Activated T-cell treated with anti-CD3 and anti-CD28 coated beads, Interleukin-2, amount 50 U/mL, for 48 hours (primary cell): ENCODE results near the gene LRRC34.

Experiments
- DNase-seq, 2 experiments: peaks; one replicate each; pipeline ENCODE4 v3.0.0-alpha.2; 2020

Gene LRRC34

DNA sequence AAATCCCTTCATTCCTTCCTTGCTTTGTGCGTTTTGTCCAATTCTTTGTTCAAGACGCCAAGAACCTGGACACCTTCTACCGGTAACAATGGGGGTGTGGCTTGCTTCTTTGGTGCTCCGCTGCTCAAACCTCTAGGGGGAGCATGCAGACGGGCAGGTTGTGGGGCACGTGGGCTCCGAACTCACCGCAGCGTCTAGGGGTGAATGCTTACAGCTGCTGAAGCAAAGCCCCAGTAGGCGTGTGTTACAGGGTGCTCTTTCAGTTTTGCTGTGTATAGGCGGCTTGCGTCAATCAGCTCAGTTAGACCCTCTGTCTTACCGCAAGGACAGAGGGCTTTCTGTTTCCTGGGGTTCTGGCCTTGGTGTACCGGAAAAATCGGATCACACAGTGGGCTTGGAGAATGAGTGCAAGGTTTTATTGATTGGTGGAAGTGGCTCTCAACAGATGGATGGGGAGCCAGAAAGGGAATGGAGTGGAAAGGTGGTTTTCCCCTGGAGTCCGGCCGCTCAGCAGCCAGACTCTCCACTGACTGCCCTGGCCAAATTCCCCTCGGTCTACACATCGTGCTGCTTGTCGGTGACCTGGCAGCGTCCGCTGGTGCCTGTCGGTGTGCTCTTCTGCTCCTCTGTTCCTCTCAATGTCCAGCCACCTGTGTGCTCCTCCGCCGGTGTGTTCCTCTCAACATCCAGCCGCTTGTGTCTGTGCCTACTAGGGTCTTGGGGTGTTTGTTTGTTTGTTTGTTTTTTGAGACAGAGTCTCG, 1.2 kb upstream of the LRRC34 start:
- peak; percentile 82 to 85 for DNase-seq

DNA sequence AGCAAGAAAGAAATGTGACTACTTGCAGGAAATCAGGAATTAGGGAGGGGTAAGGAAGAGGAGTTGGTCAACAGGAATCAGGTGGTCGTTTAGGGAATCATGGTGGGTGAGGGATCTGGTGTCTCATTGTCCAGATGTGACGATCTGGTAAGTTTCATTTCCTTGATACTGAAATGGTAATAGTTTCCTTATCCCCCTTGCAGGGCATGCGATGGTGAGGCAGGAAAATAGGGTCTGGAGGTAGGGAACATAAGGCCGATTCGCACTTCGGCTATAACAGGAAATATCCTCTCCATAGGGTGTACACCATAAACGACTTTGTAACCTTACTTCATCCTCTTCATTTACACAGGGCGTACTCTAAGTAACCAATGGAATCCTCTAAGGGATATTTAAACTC, 574 bp upstream of the LRRC34 start:
- no peak for DNase-seq

DNA sequence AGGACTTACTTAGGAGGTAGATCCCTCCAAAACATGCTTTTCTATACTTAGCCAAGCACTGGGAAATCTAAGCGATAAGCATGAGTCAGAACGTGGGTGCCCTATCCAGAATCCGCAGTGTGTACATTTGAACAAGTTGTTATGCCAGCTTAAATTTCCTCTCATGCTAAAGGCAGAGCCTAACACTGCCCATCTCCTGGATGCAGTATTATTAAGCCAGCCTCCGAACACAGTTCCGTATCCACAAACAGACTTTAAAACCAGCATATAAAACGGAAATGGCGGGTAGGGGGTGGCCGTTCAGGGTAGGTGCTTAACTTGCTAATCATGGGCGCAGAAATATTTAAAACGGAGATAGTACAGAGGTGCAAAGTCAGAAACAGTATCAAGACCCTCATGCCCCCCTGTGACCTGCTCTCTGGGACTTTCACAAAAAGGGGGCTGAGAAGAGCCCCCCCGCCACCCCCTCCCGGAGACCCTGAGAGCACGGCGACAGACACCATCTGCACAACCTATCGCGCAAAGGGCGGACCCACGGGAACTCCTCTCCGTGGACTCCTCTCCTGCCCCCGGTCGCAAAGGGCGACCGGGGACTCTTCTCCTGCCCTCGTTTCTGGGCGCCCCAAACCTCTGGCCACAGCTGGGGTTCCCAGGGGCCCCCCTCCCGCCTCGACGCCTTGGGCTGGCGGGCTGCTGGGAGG, 923 bp downstream of the LRRC34 start:
- peak; percentile 29 to 37 for DNase-seq

DNA sequence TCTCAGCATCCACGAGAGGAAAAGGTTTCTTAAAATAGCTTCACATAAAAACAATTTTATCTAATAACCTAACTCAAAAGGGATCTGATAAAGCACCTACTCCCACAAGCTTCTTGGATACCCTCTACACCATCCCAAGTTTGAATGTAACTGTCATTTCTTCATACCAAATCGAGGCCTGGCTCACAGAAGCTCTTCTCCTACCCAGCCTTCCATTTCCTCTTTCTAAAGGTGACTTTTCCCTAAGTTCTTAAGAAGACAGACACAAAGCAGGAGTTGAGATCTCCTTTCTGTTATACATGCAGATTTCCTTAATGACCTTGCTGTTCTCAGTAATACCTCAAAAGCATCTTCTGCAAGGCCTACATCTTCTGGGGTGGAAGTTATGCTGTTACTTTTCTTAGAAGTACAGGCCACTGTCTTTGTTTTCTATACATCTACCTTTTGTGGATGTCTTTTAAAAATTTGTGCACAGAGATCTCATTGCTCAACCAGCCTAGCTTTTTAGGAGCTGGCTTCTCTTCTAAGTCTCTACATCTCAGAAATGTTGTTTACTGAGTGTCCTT, 3.4 kb downstream of the LRRC34 start:
- no peak for DNase-seq

DNA sequence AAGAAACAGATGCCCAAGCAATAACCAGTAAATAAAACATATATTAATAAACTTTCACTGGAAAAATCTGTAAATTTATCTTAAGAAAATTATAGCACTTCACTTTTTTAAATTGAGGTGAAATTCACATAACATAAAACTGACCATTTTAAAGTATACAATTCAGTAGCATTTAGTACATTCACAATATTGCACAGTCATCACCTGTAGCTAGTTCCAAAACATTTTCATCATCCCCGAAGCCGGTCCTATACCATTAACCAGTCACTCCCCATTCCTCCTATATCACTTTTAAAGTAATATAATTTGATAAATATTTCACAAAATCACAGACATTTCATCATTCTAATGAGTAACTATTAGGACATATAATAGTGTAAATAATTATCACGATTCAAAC, 8.0 kb downstream of the LRRC34 start:
- no peak for DNase-seq

DNA sequence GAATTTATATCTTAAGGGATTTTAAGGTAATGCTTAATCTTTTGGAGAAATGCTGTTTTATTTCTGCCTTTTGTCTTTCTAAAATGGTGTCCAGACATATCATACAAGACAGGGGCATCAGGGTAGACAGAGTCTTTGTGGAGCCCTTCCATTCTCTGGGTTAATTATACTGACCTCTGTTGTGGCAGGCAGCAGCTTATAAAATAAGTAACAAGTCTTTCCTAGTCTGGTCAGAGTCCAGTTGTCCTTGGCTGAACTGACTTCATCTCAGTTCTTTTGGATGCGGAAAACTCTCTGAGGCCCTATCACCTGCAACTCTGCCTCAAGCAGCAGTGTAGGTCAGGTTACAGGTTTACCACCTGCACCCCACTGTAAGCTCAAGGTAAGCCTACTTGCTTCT, 20.3 kb downstream of the LRRC34 start:
- no peak for DNase-seq

DNA sequence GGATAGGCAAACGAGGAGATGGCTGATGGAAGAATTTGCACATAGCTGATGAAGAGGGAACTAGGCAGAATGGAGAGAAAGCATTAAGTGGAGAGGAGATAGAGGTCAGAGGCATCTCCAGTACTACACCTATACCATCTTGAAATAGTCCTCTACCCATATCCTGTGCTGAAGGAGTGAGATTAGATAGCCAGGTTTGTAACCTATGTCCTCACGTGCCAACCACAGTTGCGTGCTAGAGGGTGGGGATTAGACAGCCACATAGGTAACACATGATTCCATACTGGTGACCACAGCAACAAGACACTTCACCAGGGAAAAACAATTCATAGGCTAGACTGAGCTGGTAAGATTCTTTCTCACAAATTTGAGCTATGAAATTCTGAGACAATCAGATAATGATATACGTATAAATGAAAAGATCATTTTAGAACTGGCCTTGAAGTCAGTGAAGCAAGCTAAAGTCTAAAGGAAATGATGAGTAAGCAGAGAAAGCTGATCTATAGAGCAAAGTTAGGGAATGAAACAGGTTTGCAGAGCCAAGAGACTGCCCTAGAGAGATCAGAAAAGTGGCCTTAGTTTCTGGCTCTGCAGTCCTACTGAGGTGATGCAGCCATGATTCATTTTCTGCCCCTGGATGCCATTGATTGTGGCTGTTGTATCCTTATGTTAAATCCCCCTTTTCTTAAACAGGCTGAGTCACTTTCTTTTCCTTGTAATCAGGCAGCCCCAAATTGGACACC, 21.8 kb downstream of the LRRC34 start:
- no peak for DNase-seq

DNA sequence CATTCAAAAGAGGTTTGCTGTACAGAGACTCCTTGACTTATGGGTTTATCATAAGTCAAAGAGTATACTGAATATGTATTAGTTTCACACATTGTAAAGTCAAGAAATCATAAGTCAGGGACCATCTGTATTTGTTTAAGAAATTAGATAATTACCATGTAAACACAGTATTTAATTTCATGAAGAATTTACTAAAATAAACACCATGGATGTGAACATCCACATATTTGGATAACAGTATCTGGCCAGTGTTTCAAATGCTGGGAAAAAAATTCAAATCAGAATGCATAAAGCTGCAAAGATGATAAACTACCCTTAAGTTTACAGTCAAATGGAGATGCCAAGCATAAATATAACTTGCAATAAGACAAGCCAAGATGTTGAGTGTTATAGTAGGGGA, 22.5 kb downstream of the LRRC34 start:
- DNase-seq, result no peak

DNA sequence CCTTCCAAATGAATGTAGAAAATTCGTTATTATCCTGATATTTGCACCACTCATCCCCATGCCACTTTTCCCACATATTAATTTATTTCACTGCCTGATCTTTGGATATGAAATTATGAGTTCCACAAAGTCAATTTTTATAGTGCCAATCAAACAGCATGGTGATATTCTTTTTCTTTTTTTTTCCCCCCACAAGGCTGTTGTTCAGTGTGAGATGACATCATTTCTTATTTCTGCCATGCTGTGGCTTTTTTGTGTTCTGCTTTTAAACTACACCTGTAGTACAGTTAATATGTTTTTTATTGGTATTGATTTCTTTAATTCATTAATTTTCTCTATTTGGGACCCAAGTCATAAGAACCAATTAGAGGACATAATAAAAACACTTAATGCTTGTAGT, 24.9 kb downstream of the LRRC34 start:
- DNase-seq, result no peak

DNA sequence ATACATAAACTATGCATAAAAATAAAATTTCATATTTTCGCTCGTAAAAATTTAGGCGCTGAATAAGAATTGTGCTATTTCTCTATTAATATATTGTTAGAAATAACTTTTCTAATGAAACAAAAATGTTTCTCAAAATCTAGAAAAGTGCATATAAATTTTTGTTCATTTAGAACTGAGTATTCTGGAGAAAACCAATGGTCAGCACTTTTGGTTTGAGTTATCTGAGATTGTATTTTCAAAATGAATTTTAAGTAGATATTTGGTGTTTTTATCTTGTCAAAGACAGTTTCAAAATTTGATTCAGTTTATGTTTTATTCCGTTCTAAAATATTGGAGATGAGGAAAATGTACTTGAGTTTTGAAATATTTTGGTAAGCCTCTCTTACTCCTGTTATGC, 25.6 kb downstream of the LRRC34 start:
- DNase-seq, result no peak

DNA sequence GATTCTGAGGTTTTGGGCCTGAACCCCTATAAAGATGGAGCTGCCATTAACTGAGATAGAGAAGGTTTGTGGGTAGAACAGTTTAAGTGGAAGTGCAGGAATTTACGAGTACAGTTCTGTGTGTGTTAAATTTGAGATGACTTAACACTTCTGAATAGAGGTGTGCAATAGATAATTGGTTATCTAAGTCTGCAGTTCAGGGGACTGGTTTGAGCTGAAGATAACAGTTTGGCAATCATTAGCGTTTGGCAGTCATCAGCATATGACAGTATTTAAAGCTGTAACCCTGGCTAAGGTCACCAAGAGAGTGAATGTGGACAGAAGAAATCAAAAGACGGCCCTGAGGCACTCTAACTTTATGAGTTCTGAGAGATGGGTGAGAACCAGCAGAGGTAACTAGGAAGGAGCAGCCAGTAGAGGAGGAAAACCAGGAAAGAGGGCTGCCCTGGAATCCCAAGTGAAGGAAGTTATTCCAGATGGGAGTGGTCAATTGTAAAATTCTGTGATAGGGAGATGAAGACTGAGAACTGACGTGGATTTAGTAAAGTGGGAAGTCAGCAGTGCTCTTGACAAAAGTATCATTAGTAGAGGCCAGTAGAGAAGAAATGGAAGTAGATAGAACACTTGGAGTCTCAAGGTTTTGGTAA, 31.4 kb downstream of the LRRC34 start:
- DNase-seq, result no peak

DNA sequence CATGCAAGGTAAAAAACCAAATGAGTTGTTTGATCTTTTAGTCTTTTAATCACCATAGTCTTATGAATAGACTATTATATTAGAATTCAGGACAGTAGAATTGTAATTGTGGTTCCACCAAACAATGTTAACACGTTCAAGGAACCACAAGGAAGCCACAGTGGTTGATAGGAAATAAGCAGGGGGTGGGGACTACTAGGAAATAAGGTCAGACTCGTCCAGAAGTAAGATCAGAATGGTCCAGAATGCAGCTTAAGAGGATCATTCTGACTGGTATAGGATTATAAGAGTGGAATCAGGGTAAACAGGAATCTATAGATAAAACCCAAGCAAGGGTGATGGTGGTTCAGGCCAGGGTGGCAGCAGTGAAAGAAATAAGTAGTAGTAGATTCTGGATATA, 32.0 kb downstream of the LRRC34 start:
- DNase-seq, result no peak

DNA sequence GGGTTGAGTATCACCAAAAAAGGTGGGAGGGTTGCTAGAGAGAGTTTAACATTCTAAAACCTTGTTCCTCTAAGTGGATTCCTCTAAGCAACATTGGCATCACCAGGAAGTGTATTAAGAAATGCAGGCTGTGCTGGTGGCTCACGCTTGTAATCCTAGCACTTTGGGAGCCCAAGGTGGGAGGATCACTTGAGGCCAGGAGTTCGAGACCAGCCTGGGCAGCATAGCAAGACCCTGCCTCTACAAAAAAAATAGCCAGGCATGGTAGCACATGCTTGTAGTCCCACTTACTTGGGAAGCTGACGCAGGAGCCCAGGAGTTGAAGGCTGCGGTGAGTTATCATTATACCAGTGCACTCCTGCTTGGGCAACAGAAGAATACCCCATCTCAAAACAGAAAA, 34.9 kb downstream of the LRRC34 start:
- no peak for DNase-seq

DNA sequence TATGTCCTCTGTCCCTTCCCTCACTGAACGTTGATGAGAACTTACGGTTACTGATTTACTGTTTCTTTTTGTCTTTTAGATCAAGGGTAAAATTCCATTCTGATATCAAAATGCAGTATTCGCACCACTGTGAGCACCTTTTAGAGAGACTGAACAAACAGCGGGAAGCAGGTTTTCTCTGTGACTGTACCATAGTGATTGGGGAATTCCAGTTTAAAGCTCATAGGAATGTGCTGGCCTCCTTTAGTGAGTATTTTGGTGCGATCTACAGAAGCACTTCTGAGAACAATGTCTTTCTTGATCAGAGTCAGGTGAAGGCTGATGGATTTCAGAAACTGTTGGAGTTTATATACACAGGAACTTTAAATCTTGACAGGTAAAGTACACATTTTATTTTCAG, 38.5 kb downstream of the LRRC34 start:
- no peak for DNase-seq

DNA sequence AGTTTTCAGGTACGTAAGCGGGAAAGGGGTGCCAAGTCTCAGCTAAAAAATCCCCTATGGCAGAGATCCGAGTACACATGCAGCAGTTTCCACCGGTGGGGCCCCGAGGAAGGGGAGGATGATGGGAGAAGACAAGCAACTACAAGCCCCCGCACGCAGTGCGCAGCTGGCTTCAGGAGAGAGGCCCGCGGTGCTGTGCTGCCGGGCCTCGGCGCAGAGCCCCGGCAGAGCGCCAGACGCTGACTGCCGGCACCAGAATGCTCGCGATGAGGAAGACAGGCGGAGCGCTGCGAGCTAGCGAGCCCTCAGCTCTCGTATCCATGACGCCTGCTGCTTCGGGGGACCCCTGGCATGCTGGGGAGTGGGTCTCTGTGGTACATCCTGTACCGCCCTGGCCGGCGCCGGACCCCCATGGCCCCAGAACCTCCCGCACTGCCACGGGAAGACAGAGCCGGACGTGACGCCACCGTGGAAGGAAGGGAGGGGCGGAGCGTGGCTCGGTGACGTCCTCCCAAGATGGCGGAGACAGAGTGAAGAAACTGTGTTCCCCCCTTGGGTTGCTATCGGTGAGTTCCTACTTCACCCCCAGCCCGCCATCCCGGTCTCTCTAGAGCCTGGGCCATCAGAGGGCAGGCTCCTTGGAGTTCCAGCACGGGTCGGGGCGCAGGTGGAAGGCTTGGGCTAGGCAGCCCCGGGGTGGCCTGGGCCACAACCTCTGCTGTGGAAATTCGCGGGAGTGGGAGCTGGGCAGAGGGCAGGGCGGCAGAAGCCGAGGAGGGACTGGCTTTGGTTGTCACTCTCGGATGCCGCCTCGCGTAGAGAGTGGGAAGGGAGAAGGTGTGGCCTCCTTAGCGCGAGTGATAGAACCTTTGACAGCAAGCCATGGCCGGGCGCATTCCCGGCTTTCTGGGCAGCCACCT, 39.5 kb downstream of the LRRC34 start, which contains the start of gene MYNN:
MYNN (plus strand) TSS at position 500 of the 920 bp plus-strand sequence. CDS start 900 bp downstream, outside the sequence.
- DNase-seq, result peak; percentile 95

DNA sequence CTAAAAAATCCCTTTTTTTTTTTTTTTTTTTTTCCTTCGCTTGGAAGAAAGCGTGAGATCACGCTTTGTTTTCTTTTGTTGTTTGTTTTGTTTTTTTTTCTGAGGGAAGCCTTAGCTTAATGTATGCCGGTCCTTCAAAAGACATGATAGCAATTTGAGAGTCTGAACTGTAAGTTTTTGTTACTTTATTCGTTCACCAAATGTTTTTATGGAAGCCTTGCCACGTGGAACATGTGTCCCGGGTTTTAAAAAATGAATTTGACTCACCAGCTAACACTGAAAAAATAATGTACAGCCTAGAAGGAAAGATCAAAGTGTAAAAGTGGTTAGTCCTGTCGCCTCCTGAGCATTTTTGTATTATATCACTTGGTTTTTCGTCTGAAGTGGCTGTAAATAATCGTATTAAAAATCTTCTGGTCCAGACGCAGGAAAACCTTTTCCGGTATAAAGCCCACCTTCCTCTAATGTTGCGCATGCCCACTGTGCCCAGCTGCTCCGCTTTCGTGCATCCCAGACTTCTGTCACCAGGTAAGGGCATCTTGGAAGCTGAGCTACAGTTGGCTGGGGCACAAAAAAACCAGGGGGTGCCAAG, 40.3 kb downstream of the LRRC34 start:
- DNase-seq, result no peak

DNA sequence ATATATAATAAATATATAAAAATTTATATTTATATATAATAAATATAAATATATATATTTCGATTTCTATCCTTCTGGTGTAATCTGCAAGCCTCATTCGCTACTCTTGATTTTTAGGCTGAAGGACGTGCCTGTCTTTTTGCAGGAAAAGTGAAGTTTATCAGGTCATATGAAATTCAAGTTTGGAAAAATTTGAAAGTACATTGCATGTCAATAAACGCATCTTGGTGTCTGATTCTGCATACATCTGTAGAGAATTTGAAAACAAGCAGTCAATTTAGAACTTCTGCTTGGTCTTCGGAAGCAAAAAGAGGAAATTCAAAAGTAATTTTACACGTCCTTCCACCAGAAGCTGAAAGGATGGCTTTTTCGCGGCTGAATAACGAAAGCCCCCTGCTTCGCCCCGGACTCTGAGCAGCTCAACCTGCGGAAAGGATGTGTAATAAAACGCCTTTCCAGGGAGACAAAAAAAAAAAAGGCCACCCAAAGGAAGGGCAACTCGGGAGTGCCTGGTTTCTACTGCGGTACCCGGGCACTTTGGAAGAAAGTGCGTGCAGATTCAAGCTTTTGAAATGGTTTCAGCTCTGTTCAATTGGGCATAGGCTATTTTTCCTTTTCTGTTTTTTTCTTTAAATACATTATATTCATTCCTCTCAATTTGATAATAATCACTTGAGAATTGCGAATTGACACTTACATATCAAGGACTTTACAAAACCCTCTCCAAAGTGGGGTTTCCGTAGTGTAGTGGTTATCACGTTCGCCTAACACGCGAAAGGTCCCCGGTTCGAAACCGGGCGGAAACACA, 41.0 kb downstream of the LRRC34 start:
- peak; percentile 71 to 73 for DNase-seq

DNA sequence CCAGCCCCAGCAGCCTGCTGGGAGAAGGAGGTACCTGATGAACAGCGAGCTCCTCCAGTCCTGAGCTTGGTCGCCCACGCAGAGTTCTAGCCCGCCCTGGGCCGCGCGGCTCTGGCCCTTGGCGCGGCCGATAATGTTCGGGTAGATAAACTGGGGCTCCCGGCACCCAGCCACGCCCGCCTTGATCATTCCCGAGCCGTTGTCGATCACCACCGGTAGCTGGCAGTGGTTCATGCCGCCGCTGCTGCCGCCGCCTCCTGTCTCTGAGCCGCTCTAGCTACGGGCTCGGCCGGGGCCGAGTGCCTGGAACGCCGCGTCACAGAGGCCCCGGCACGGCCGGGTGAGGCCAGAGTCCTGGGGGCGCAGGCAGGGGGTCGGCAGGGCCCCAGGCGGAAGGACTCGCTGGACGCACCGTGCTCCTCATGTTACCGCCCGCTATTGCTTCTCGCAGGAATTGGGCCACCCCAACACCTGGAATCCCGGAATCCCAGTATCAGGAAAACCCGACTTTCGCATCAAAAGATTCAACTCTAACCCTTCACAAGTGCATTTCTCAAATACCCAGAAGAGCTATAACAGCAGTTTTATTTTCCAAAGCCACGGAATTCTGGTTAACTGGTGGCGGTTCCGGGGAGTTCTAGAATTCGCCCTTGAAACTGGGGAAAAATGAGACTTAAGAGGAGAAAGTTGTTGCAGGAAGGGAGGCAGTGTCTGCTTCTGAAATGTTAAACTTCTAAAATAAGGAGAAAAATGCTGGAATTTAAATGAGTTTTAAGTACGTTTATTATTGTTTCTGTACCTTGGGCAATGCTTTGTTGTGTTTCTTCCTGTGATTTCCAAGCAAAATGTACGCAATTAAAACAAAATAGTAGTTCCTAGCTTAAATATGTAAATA, 43.2 kb downstream of the LRRC34 start, which contains the start of gene ACTRT3:
ACTRT3 (minus strand) TSS at position 275 of the 895 bp plus-strand sequence; CDS start at position 234, 41 bp downstream.
- DNase-seq, result peak; percentile 78 to 83
